ENCODE results near the gene ROBO4.

- TF ChIP-seq, protein P1, sequence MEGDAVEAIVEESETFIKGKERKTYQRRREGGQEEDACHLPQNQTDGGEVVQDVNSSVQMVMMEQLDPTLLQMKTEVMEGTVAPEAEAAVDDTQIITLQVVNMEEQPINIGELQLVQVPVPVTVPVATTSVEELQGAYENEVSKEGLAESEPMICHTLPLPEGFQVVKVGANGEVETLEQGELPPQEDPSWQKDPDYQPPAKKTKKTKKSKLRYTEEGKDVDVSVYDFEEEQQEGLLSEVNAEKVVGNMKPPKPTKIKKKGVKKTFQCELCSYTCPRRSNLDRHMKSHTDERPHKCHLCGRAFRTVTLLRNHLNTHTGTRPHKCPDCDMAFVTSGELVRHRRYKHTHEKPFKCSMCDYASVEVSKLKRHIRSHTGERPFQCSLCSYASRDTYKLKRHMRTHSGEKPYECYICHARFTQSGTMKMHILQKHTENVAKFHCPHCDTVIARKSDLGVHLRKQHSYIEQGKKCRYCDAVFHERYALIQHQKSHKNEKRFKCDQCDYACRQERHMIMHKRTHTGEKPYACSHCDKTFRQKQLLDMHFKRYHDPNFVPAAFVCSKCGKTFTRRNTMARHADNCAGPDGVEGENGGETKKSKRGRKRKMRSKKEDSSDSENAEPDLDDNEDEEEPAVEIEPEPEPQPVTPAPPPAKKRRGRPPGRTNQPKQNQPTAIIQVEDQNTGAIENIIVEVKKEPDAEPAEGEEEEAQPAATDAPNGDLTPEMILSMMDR (IDR thresholded peaks at IDR 0.05), result no peak
- TF ChIP-seq POLR2AphosphoS5 (IDR thresholded peaks at IDR 0.05), result no peak
These were observed 41.3 kb upstream of the ROBO4 start for GRCh38 chr11:124938970-124939369.
